ENCODE results near the gene ZNF608.
A peak's percentile ranks its signal among the peaks of the same experiment; 100 is the strongest.

The ZNF608 gene

GRCh38 chr5:124745007-124745927 lies 1.2 kb downstream of the ZNF608 start:
- no peaks in the 10 kb centered on the region for H3K27me3 ChIP-seq (ENCODE audit: insufficient read depth, insufficient read length)
- H3K4me3 ChIP-seq (ENCODE audit: insufficient read length, low read depth), result peak overlapping the region; percentile 62
- no peak for DNase-seq (ENCODE audit: low read depth, low spot score)
- TF ChIP-seq YY1 (IDR thresholded peaks at IDR 0.05; ENCODE audit: insufficient read depth, insufficient read length), result no peak
- no peak for TF ChIP-seq SUZ12 (IDR thresholded peaks at IDR 0.05; ENCODE audit: extremely low read depth, insufficient read depth, insufficient read length)
- no peak for TF ChIP-seq ZNF274 (IDR thresholded peaks at IDR 0.05; ENCODE audit: low read depth, low read length)
- H3K9me3 ChIP-seq (ENCODE audit: insufficient read depth, low read length), result peaks cover 22% of the 10 kb centered on the region; the same call in 1 of the 2 replicates
- peak overlapping the region; percentile 88 for H3K9ac ChIP-seq (ENCODE audit: insufficient read length, low read depth)
- H3K4me1 ChIP-seq (ENCODE audit: insufficient read depth, insufficient read length), result no peaks in the 10 kb centered on the region
- peaks cover 11% of the 10 kb centered on the region for H3K36me3 ChIP-seq (ENCODE audit: insufficient read depth, insufficient read length, low read length)

GRCh38 chr5:124744170-124744971 lies 2.1 kb downstream of the ZNF608 start:
- TF ChIP-seq YY1 (IDR thresholded peaks at IDR 0.05; ENCODE audit: insufficient read depth, insufficient read length), result no peak
- no peak for TF ChIP-seq ZNF274 (IDR thresholded peaks at IDR 0.05; ENCODE audit: low read depth, low read length)
- TF ChIP-seq SUZ12 (IDR thresholded peaks at IDR 0.05; ENCODE audit: extremely low read depth, insufficient read depth, insufficient read length), result no peak
- Histone ChIP-seq H3K36me3 (ENCODE audit: insufficient read depth, insufficient read length, low read length) (peaks cover 13% of the 10 kb centered on the region), H3K9ac (ENCODE audit: insufficient read length, low read depth) (peak overlapping the region; percentile 88), H3K9me3 (ENCODE audit: insufficient read depth, low read length) (peaks cover 31% of the 10 kb centered on the region; the same call in 1 of the 2 replicates), H3K27me3 (ENCODE audit: insufficient read depth, insufficient read length) (no peaks in the 10 kb centered on the region), H3K4me1 (ENCODE audit: insufficient read depth, insufficient read length) (no peaks in the 10 kb centered on the region), H3K4me3 (ENCODE audit: insufficient read length, low read depth) (peak overlapping the region; percentile 62)
- no peak for DNase-seq (ENCODE audit: low read depth, low spot score)

DNA sequence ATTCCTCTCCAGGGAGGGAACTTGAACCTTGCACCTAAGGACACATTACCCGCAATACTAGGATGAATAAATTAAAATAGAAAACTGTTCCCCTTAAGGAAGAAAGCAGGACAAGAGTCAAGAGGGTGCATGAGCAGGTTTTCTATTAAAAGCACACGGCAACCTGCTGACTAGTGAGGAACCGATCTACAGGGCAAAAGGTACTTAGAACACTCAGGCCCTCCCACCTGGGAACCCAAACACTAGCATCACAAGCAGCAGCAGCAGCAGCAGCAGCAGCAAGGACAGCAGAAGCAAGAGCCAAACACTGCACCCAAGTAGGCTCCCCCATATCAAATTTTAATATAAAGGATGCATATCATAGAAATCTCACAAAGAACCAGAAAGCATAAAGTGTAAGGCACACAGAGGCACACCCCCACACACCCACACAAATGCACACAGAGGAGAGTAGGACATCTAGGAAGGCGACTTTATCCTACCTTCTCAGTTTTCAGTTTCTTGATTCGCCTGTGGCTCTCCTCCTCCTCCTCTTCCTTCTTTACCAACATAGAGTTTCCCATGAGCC lies 2.8 kb downstream of the ZNF608 start:
- Histone ChIP-seq H3K4me3 (ENCODE audit: insufficient read length, low read depth) (peak overlapping the region; percentile 62), H3K9ac (ENCODE audit: insufficient read length, low read depth) (peak overlapping the region; percentile 88), H3K9me3 (ENCODE audit: insufficient read depth, low read length) (peaks cover 38% of the 10 kb centered on the region; the same call in 1 of the 2 replicates), H3K36me3 (ENCODE audit: insufficient read depth, insufficient read length, low read length) (peaks cover 13% of the 10 kb centered on the region), H3K4me1 (ENCODE audit: insufficient read depth, insufficient read length) (no peaks in the 10 kb centered on the region), H3K27me3 (ENCODE audit: insufficient read depth, insufficient read length) (no peaks in the 10 kb centered on the region)
- TF ChIP-seq ZNF274 (IDR thresholded peaks at IDR 0.05; ENCODE audit: low read depth, low read length), result no peak
- TF ChIP-seq SUZ12 (IDR thresholded peaks at IDR 0.05; ENCODE audit: extremely low read depth, insufficient read depth, insufficient read length), result no peak
- TF ChIP-seq YY1 (IDR thresholded peaks at IDR 0.05; ENCODE audit: insufficient read depth, insufficient read length), result no peak
- DNase-seq (ENCODE audit: low read depth, low spot score), result no peak

GRCh38 chr5:124742983-124743601 lies 3.3 kb downstream of the ZNF608 start:
- no peak for DNase-seq (ENCODE audit: low read depth, low spot score)
- Histone ChIP-seq H3K9me3 (ENCODE audit: insufficient read depth, low read length) (peaks cover 43% of the 10 kb centered on the region; the same call in 1 of the 2 replicates), H3K36me3 (ENCODE audit: insufficient read depth, insufficient read length, low read length) (peaks cover 13% of the 10 kb centered on the region), H3K4me1 (ENCODE audit: insufficient read depth, insufficient read length) (no peaks in the 10 kb centered on the region), H3K9ac (ENCODE audit: insufficient read length, low read depth) (peak overlapping the region; percentile 88), H3K4me3 (ENCODE audit: insufficient read length, low read depth) (peak overlapping the region; percentile 62), H3K27me3 (ENCODE audit: insufficient read depth, insufficient read length) (no peaks in the 10 kb centered on the region)
- TF ChIP-seq YY1 (IDR thresholded peaks at IDR 0.05; ENCODE audit: insufficient read depth, insufficient read length), result no peak
- TF ChIP-seq ZNF274 (IDR thresholded peaks at IDR 0.05; ENCODE audit: low read depth, low read length), result no peak
- TF ChIP-seq SUZ12 (IDR thresholded peaks at IDR 0.05; ENCODE audit: extremely low read depth, insufficient read depth, insufficient read length), result no peak

DNA sequence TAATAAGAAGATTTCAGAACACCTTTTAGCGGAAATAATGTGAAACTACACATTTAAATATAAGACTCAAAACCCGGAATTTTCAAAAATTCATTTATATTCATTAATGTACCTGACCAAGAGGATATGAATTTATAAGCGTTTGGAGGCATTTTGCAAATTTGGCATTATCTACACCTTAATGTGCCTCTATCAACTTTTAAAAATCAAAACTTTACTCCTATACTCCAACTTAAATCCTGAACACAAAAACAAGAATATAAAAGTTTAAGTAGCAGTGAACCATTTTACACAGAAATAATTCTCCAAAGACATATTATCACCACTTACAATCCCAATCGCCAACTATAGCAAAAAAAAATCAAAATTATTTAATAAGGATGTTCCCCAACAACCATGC lies 3.9 kb downstream of the ZNF608 start:
- peaks cover 13% of the 10 kb centered on the region for H3K36me3 ChIP-seq (ENCODE audit: insufficient read depth, insufficient read length, low read length)
- peak overlapping the region; percentile 62 for H3K4me3 ChIP-seq (ENCODE audit: insufficient read length, low read depth)
- no peak for DNase-seq (ENCODE audit: low read depth, low spot score)
- H3K4me1 ChIP-seq (ENCODE audit: insufficient read depth, insufficient read length), result no peaks in the 10 kb centered on the region
- H3K27me3 ChIP-seq (ENCODE audit: insufficient read depth, insufficient read length), result no peaks in the 10 kb centered on the region
- peaks cover 49% of the 10 kb centered on the region; the same call in 1 of the 2 replicates for H3K9me3 ChIP-seq (ENCODE audit: insufficient read depth, low read length)
- TF ChIP-seq ZNF274 (IDR thresholded peaks at IDR 0.05; ENCODE audit: low read depth, low read length) (no peak), YY1 (IDR thresholded peaks at IDR 0.05; ENCODE audit: insufficient read depth, insufficient read length) (no peak), SUZ12 (IDR thresholded peaks at IDR 0.05; ENCODE audit: extremely low read depth, insufficient read depth, insufficient read length) (no peak)
- H3K9ac ChIP-seq (ENCODE audit: insufficient read length, low read depth), result peak overlapping the region; percentile 88

DNA sequence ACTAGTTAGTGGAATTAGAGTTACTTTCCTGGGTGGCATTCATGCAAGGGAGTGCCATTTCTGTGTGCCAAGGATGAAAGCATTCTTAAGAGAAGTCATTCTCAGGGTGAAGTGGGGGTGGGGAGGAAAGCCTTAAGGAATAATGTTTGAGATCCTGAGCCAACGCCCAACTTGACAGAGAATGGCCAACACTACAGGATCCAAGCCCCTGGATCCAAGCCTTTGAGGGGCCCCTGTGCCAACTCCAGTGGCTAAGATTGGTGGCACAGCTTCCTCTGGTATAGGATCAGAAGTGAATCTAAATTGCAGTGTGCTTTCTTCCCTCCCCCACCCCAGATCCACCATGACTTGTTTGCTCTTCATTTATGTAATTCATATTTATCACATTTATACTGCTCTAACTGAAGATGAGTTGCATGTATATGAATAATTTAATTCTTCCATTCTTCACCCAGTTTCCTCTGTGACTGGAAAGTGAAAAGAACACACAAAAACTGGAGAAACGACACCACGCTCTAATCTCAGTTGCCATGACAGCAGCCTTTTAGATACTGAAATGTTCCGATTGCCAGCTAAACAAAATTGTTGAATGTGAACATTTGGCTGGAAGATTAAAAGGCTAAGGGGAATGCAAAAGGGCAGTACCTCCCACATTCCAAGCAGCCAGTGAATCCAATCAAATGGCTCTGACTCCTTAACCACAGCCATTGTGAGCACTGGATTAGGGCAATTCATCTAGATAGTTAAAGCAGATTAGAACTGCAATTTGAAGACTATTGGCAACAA lies 4.5 kb downstream of the ZNF608 start:
- peaks cover 13% of the 10 kb centered on the region for H3K36me3 ChIP-seq (ENCODE audit: insufficient read depth, insufficient read length, low read length)
- peaks cover 55% of the 10 kb centered on the region; the same call in 1 of the 2 replicates for H3K9me3 ChIP-seq (ENCODE audit: insufficient read depth, low read length)
- no peak for TF ChIP-seq YY1 (IDR thresholded peaks at IDR 0.05; ENCODE audit: insufficient read depth, insufficient read length)
- no peak for TF ChIP-seq ZNF274 (IDR thresholded peaks at IDR 0.05; ENCODE audit: low read depth, low read length)
- TF ChIP-seq SUZ12 (IDR thresholded peaks at IDR 0.05; ENCODE audit: extremely low read depth, insufficient read depth, insufficient read length), result no peak
- H3K9ac ChIP-seq (ENCODE audit: insufficient read length, low read depth), result no peak overlapping the region
- no peaks in the 10 kb centered on the region for H3K4me1 ChIP-seq (ENCODE audit: insufficient read depth, insufficient read length)
- H3K27me3 ChIP-seq (ENCODE audit: insufficient read depth, insufficient read length), result no peaks in the 10 kb centered on the region
- peak overlapping the region; percentile 27 for H3K4me3 ChIP-seq (ENCODE audit: insufficient read length, low read depth)
- DNase-seq (ENCODE audit: low read depth, low spot score), result no peak
